WTC11 (cell line): ENCODE data around the gene ZYG11B. TPM values are rescaled to one million over a fixed set of nuclear protein-coding genes. Genes with fewer than 3 reads are reported as not detected.

ENCODE experiments used
- ATAC-seq: fragments of 200-7000 bp; cut with Tn5 transposase; 2 replicates; pipeline ENCODE4 v1.10.0; 2021; ENCODE audit warnings: mild to moderate bottlenecking, moderate library complexity
- CTCF ChIA-PET: fragments of 300-600 bp; sonication (Branson Sonifier 250); formaldehyde crosslinking; loops from one replicate; lab custom pipeline; 2021; ENCODE audit warnings: antibody characterized with exemption; lab: Charles Lee
- POLR2A ChIA-PET: fragments of 350-600 bp; sonication (Branson Sonifier 250); formaldehyde crosslinking; loops from one replicate; lab custom pipeline; 2021; ENCODE audit warnings: antibody characterized with exemption; lab: Charles Lee
- DNase-seq: peaks from one replicate; pipeline ENCODE4 v3.0.0; 2021; ENCODE audit warnings: low spot score
- H3K27ac Mint-ChIP-seq: 2 replicates; pipeline ENCODE4 v1.8.0; 2021; ENCODE audit warnings: mixed read lengths
- H3K27me3 Mint-ChIP-seq: 2 replicates; pipeline ENCODE4 v1.8.0; 2021; ENCODE audit warnings: low read depth, mild to moderate bottlenecking, moderate library complexity, mixed read lengths
- H3K36me3 Mint-ChIP-seq: 2 replicates; pipeline ENCODE4 v1.8.0; 2021; ENCODE audit warnings: mixed read lengths
- H3K4me1 Mint-ChIP-seq: 2 replicates; pipeline ENCODE4 v1.8.0; 2022; ENCODE audit warnings: mixed read lengths
- H3K4me3 Mint-ChIP-seq: 2 replicates; pipeline ENCODE4 v1.8.0; 2021; ENCODE audit warnings: mild to moderate bottlenecking, moderate library complexity, mixed read lengths
- H3K9me3 Mint-ChIP-seq: 2 replicates; pipeline ENCODE4 v1.8.0; 2021; ENCODE audit warnings: mixed read lengths
- ATF3 ChIP-seq: sonication (generic); formaldehyde crosslinking; conservative IDR thresholded peaks from 2 replicates; pipeline ENCODE4 v1.8.1; 2022; ENCODE audit warnings: mild to moderate bottlenecking, missing genetic modification reagents
- ATF6 ChIP-seq: sonication (generic); formaldehyde crosslinking; IDR thresholded peaks from 2 replicates; pipeline ENCODE4 v1.8.1; 2023; ENCODE audit warnings: mild to moderate bottlenecking, missing genetic modification reagents
- E2F4 ChIP-seq: sonication (generic); formaldehyde crosslinking; IDR thresholded peaks from 2 replicates; pipeline ENCODE4 v1.8.1; 2022; ENCODE audit warnings: low read depth, mild to moderate bottlenecking, moderate library complexity, missing genetic modification reagents, borderline replicate concordance
- ERG ChIP-seq: fragments of 250-450 bp; sonication (Bioruptor Pico); IDR thresholded peaks from 2 replicates; pipeline ENCODE4 v1.8.0; 2021; ENCODE audit warnings: mild to moderate bottlenecking
- ESRRA ChIP-seq: sonication (generic); formaldehyde crosslinking; IDR thresholded peaks from 2 replicates; pipeline ENCODE4 v1.8.1; 2022; ENCODE audit warnings: mild to moderate bottlenecking, missing genetic modification reagents, borderline replicate concordance
- FOXJ3 ChIP-seq: sonication (generic); formaldehyde crosslinking; IDR thresholded peaks from 2 replicates; pipeline ENCODE4 v1.9.0; 2021; ENCODE audit warnings: missing genetic modification reagents, mild to moderate bottlenecking, borderline replicate concordance
- FOXP1 ChIP-seq: sonication (generic); formaldehyde crosslinking; IDR thresholded peaks from 2 replicates; pipeline ENCODE4 v1.8.0; 2022; ENCODE audit warnings: missing genetic modification reagents, mild to moderate bottlenecking, moderate library complexity, borderline replicate concordance
- IRF1 ChIP-seq: sonication (generic); formaldehyde crosslinking; IDR thresholded peaks from 2 replicates; pipeline ENCODE4 v1.8.0; 2023; ENCODE audit warnings: missing genetic modification reagents
- MLX ChIP-seq: sonication (generic); formaldehyde crosslinking; IDR thresholded peaks from 2 replicates; pipeline ENCODE4 v1.8.1; 2023; ENCODE audit warnings: mild to moderate bottlenecking, missing genetic modification reagents, moderate library complexity
- NFE2L1 ChIP-seq: sonication (generic); formaldehyde crosslinking; IDR thresholded peaks from 2 replicates; pipeline ENCODE4 v1.8.1; 2023; ENCODE audit warnings: missing genetic modification reagents
- NR3C1 ChIP-seq: sonication (generic); formaldehyde crosslinking; conservative IDR thresholded peaks from 2 replicates; pipeline ENCODE4 v1.8.1; 2023; ENCODE audit warnings: low read depth, mild to moderate bottlenecking, missing genetic modification reagents
- PRRX2 ChIP-seq: fragments of 250-450 bp; sonication (Bioruptor Pico); IDR thresholded peaks from 2 replicates; pipeline ENCODE4 v1.8.0; 2021; ENCODE audit warnings: mild to moderate bottlenecking
- SMAD4 ChIP-seq: sonication (generic); formaldehyde crosslinking; IDR thresholded peaks from 2 replicates; pipeline ENCODE4 v1.8.0; 2022; ENCODE audit warnings: mild to moderate bottlenecking, missing genetic modification reagents
- USF1 ChIP-seq: sonication (generic); formaldehyde crosslinking; IDR thresholded peaks from 2 replicates; pipeline ENCODE4 v1.8.0; 2022; ENCODE audit warnings: mild to moderate bottlenecking, missing genetic modification reagents
- ZBTB21 ChIP-seq: sonication (generic); formaldehyde crosslinking; IDR thresholded peaks from 2 replicates; pipeline ENCODE4 v1.8.1; 2023; ENCODE audit warnings: mild to moderate bottlenecking, missing genetic modification reagents, borderline replicate concordance
- ZBTB43 ChIP-seq: sonication (generic); formaldehyde crosslinking; IDR thresholded peaks from 2 replicates; pipeline ENCODE4 v1.8.1; 2023; ENCODE audit warnings: mild to moderate bottlenecking, missing genetic modification reagents
- ZNF263 ChIP-seq: sonication (generic); formaldehyde crosslinking; IDR thresholded peaks from 2 replicates; pipeline ENCODE4 v1.8.1; 2022; ENCODE audit warnings: low read depth, mild to moderate bottlenecking, moderate library complexity, missing genetic modification reagents
- ZNF317 ChIP-seq: sonication (generic); formaldehyde crosslinking; IDR thresholded peaks from 2 replicates; pipeline ENCODE4 v1.8.1; 2023; ENCODE audit warnings: low read depth, mild to moderate bottlenecking, moderate library complexity, missing genetic modification reagents, borderline replicate concordance
- ZNF416 ChIP-seq: fragments of 250-450 bp; sonication (Bioruptor Pico); IDR thresholded peaks from 2 replicates; pipeline ENCODE4 v1.9.0; 2021; ENCODE audit warnings: mild to moderate bottlenecking, inconsistent platforms
- ZNF423 ChIP-seq: fragments of 250-450 bp; sonication (Bioruptor Pico); IDR thresholded peaks from 2 replicates; pipeline ENCODE4 v2.1.2; 2022; ENCODE audit warnings: mild to moderate bottlenecking, moderate library complexity
- ZNF671 ChIP-seq: fragments of 250-450 bp; sonication (Bioruptor Pico); IDR thresholded peaks from 2 replicates; pipeline ENCODE4 v1.8.0; 2021; ENCODE audit warnings: mild to moderate bottlenecking
- ZSCAN18 ChIP-seq: fragments of 250-450 bp; sonication (Bioruptor Pico); IDR thresholded peaks from 2 replicates; pipeline ENCODE4 v2.1.2; 2022; ENCODE audit warnings: mild to moderate bottlenecking, moderate library complexity
- total RNA-seq: library from RNA; stranded (reverse); gene quantifications from 3 replicates; pipeline ENCODE4 v1.2.3, GENCODE V29; 2021

Gene ZYG11B
- total RNA-seq, 1 experiment from 2014 or later = 19.2 TPM

- H3K27ac Mint-ChIP-seq = no peak within 1 kb of the TSS
- peaks cover 9% of the 10 kb centered on the region for H3K4me1 Mint-ChIP-seq
- ChIA-PET CTCF (interaction anchor here (0.6 to 2.4 kb wide), 13 partner anchors 8 to 551 kb away, joined by 3 to 11 read pairs (median 4); partner anchors contain the start of genes ECHDC2 and SCP2), POLR2A (interaction anchor here (0.7 to 0.8 kb wide), 2 partner anchors 152 to 423 kb away, joined by 4 to 5 read pairs; no protein-coding TSS in a partner anchor)
- peak; percentile 80 for ATAC-seq
- peak; percentile 80 for DNase-seq
- H3K36me3 Mint-ChIP-seq = no peaks in the 10 kb centered on the region
- no peaks in the 10 kb centered on the region for H3K9me3 Mint-ChIP-seq
- H3K27me3 Mint-ChIP-seq = peaks cover 37% of the 10 kb centered on the region
- peak within 1 kb of the TSS; percentile 80 for H3K4me3 Mint-ChIP-seq
- TF ChIP-seq ERG (CRISPR knock-in tag) (no peak), ZNF416 (CRISPR knock-in tag) (no peak), ATF6 (CRISPR knock-in tag) (no peak), USF1 (CRISPR knock-in tag) (peak; percentile 67), ATF3 (CRISPR knock-in tag) (0 out of 2 replicates have a peak, but pooled peaks have one; percentile 50), FOXJ3 (CRISPR knock-in tag) (no peak), ZNF671 (CRISPR knock-in tag) (no peak), FOXP1 (CRISPR knock-in tag) (peak; percentile 96), IRF1 (CRISPR knock-in tag) (peak; percentile 96), SMAD4 (no peak), NR3C1 (CRISPR knock-in tag) (no peak), ZNF263 (CRISPR knock-in tag) (peak; percentile 74; the same call in 1 of the 2 replicates), ZBTB43 (CRISPR knock-in tag) (peak; percentile 96), ESRRA (peak; percentile 86), NFE2L1 (CRISPR knock-in tag) (peak; percentile 80; the same call in 1 of the 2 replicates), ZNF423 (CRISPR knock-in tag) (no peak), MLX (no peak; the same call in 1 of the 2 replicates), E2F4 (CRISPR knock-in tag) (0 out of 2 replicates have a peak, but pooled peaks have one; percentile 67), ZSCAN18 (CRISPR knock-in tag) (no peak), ZNF317 (CRISPR knock-in tag) (peak; percentile 74), PRRX2 (no peak), ZBTB21 (CRISPR knock-in tag) (no peak)
Measured at GRCh38 chr1:52842643-52843310, 116.5 kb downstream of the ZYG11B start, which contains the start of gene ZYG11A. Gene ZYG11A (plus strand): TSS chr1:52842760. CDS start chr1:52842884, 124 bp downstream.
